ENCODE data around the gene FAAH. TPM values are rescaled to one million over a fixed set of nuclear protein-coding genes. Genes with fewer than 3 reads are reported as not detected.

FAAH gene
- total and polyA plus RNA-seq, 2 of the 4 experiments (the other 2 are of a cell fraction), result under 0.01 to 0.19 TPM

DNA sequence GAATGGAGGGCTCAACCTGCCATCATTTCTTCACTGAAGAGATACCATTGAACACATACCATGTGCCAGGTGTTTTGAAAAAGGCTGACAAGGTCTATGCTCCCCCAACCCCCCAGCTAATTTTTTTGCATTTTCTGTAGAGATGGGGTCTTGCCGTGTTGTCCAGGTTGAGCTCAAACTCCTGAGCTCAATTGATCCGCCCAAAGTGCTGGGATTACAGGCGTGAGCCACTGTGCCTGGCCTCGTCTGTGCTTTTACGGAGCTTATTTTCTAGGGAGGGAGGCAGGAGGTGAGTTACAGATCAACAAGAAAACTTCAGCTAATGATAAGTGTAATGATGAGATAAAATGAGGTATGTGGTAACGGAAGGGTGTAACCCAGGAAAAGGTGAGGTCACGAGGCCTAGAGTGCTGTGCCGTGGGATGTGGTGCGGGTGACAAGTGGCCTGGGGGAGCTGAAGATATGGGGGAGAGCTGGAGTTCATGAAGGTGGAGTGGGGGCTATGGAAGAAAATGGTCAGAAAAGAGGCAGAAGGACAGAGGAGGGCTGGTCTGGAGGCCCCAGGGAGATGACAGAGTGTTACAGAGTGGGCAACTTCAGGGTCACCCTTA is 28.2 kb downstream of the FAAH start:
- Histone ChIP-seq H3K27ac (ENCODE audit: insufficient read depth, low read length) (no peak overlapping the region), H3K56ac (ENCODE audit: extremely low read depth, insufficient read depth, low read length) (no peak overlapping the region), H2BK120ac (ENCODE audit: low read depth, low read length) (no peak overlapping the region), H3K9me3 (ENCODE audit: control insufficient read depth, insufficient read depth, low read length) (no peaks in the 10 kb centered on the region), H3K23ac (ENCODE audit: low read depth, low read length) (no peak overlapping the region), H3K4me3 (ENCODE audit: insufficient read depth, low read depth, low read length) (no peak overlapping the region), H4K8ac (ENCODE audit: low read depth in 2 of 2, low read length in 2 of 2) (no peak overlapping the region), H4K20me1 (ENCODE audit: insufficient read depth, low read length) (no peaks in the 10 kb centered on the region), H3K9me1 (ENCODE audit: insufficient read depth, low read length) (no peaks in the 10 kb centered on the region), H2AK5ac (ENCODE audit: low read depth, low read length) (no peak overlapping the region), H3K14ac (replicated peaks; ENCODE audit: low read depth, low read length) (no peak overlapping the region), H2AFZ (replicated peaks; ENCODE audit: low read length, poor library complexity) (no peak overlapping the region), H3K4ac (ENCODE audit: low read depth, low read length) (no peak overlapping the region), H4K5ac (ENCODE audit: low read depth, low read length) (no peak overlapping the region), H4K91ac (ENCODE audit: insufficient read depth, low read depth, low read length) (no peak overlapping the region), H2BK5ac (ENCODE audit: low read depth, low read length, poor library complexity, severe bottlenecking) (no peak overlapping the region), H3K79me1 (ENCODE audit: low read depth in 1 of 2, low read length in 2 of 2) (no peaks in the 10 kb centered on the region), H2BK20ac (ENCODE audit: low read depth, low read length) (no peak overlapping the region), H2BK15ac (ENCODE audit: low read depth, low read length) (no peak overlapping the region), H3K36me3 (ENCODE audit: control insufficient read depth, insufficient read depth, low read length) (no peaks in the 10 kb centered on the region), H3K4me2 (ENCODE audit: low read depth, low read length) (no peak overlapping the region), H3K18ac (ENCODE audit: low read depth, low read length) (no peak overlapping the region), H3K27me3 (ENCODE audit: control insufficient read depth, insufficient read depth, low read length) (peaks cover 35% of the 10 kb centered on the region), H3K4me1 (ENCODE audit: control insufficient read depth, insufficient read depth, low read length) (no peaks in the 10 kb centered on the region), H3K9ac (ENCODE audit: low read depth, low read length) (no peak overlapping the region), H2AK9ac (replicated peaks; ENCODE audit: low read depth, low read length, poor library complexity) (no peak overlapping the region)
- intact Hi-C loops (cut with micrococcal nuclease) (no loop called here), dilution Hi-C loops (cut with HindIII; ENCODE audit: low sequenced_read_pairs, unreplicated experiment) (no loop called here), in situ Hi-C loops (cut with MboI; ENCODE audit: low sequenced_read_pairs) (loop anchor here (25.0 kb wide), 1 partner anchor 290 kb away; the partner anchor contains the start of gene EFCAB14)
- ChIA-PET CTCF (no interaction called here), POLR2A (ENCODE audit: unreplicated experiment) (no interaction called here)
- ATAC-seq (ENCODE audit: low read depth) (no peak), DNase-seq (no peak)
- 73% methylated on average over 3 of the region's 9 CpGs; no CpG with 5 or more reads in 1 of the 2 experiments for WGBS, 2 experiments (ENCODE audit: extremely low coverage in 2 of 2, insufficient read length in 1 of 2)
- TF ChIP-seq ELK1 (IDR thresholded peaks at IDR 0.05; ENCODE audit: borderline replicate concordance, low read depth, low read length) (no peak), SMC3 (IDR thresholded peaks at IDR 0.05; ENCODE audit: low read depth, low read length) (no peak), CEBPB (IDR thresholded peaks at IDR 0.05; ENCODE audit: low read depth, low read length) (no peak), POLR2A (IDR thresholded peaks at IDR 0.05; ENCODE audit: low read depth, low read length) (no peak), MAFK (IDR thresholded peaks at IDR 0.05; ENCODE audit: low read depth, low read length) (no peak), CHD1 (IDR thresholded peaks at IDR 0.05; ENCODE audit: low read depth, low read length) (no peak), BHLHE40 (IDR thresholded peaks at IDR 0.05; ENCODE audit: low read depth, low read length) (no peak), MXI1 (IDR thresholded peaks at IDR 0.05; ENCODE audit: borderline replicate concordance, low read depth, low read length) (no peak), CTCF (conservative IDR thresholded peaks at IDR 0.05; ENCODE audit: low read depth, low read length) (no peak), RCOR1 (IDR thresholded peaks at IDR 0.05; ENCODE audit: insufficient replicate concordance, low read length) (no peak), USF2 (IDR thresholded peaks at IDR 0.05; ENCODE audit: low read depth, low read length) (no peak)
- BruUV-seq (replicated peaks), result no TSS peak
